Fibroblast of pulmonary artery (primary cell): ENCODE results near the gene FANCC.
A peak's percentile ranks its signal among the peaks of the same experiment; 100 is the strongest.
"Not testable (repeated sequence)": the region's sequence is repeated elsewhere in the genome, so short reads cannot be mapped to it uniquely, and the experiment has no call there.

Experiments
- DNase-seq: peaks from one replicate; pipeline ENCODE4 v3.0.0-alpha.2; 2010; ENCODE audit warnings: low read depth
- H3K4me3 ChIP-seq: replicated peaks from 2 replicates; pipeline ENCODE4 v1.5.1; 2011; ENCODE audit warnings: low read depth, mild to moderate bottlenecking, control low read depth, low read length, moderate library complexity
- TF ChIP-seq, protein P1 (sequence below): IDR thresholded peaks from 2 replicates; pipeline ENCODE4 v1.5.1; 2011; ENCODE audit warnings: mild to moderate bottlenecking, control low read depth, low read length, inconsistent platforms; ENCODE audit errors: missing control alignments

The FANCC gene

GRCh38 chr9:95207403-95207802 lies 110.1 kb downstream of the FANCC start:
- TF ChIP-seq, protein P1, sequence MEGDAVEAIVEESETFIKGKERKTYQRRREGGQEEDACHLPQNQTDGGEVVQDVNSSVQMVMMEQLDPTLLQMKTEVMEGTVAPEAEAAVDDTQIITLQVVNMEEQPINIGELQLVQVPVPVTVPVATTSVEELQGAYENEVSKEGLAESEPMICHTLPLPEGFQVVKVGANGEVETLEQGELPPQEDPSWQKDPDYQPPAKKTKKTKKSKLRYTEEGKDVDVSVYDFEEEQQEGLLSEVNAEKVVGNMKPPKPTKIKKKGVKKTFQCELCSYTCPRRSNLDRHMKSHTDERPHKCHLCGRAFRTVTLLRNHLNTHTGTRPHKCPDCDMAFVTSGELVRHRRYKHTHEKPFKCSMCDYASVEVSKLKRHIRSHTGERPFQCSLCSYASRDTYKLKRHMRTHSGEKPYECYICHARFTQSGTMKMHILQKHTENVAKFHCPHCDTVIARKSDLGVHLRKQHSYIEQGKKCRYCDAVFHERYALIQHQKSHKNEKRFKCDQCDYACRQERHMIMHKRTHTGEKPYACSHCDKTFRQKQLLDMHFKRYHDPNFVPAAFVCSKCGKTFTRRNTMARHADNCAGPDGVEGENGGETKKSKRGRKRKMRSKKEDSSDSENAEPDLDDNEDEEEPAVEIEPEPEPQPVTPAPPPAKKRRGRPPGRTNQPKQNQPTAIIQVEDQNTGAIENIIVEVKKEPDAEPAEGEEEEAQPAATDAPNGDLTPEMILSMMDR: no peak
- DNase-seq: no peak
- no peak overlapping the region for H3K4me3 ChIP-seq

GRCh38 chr9:95206143-95206542 lies 111.4 kb downstream of the FANCC start:
- DNase-seq: peak; percentile 8
- H3K4me3 ChIP-seq: no peak overlapping the region
- TF ChIP-seq, protein P1: no peak

- TF ChIP-seq, protein P1: no peak
- no peak for DNase-seq
- no peak overlapping the region for H3K4me3 ChIP-seq
Observed at GRCh38 chr9:95204710-95205109, 112.8 kb downstream of the FANCC start.

- DNase-seq: no peak
- TF ChIP-seq, protein P1: no peak
- H3K4me3 ChIP-seq: no peak overlapping the region
Observed at GRCh38 chr9:95204310-95204709, 113.2 kb downstream of the FANCC start.

- H3K4me3 ChIP-seq, DNase-seq: not testable (repeated sequence)
Observed at GRCh38 chr9:95203019-95203418, 114.5 kb downstream of the FANCC start.

GRCh38 chr9:95202076-95202681 lies 115.3 kb downstream of the FANCC start:
- TF ChIP-seq, protein P1: no peak
- no peak overlapping the region for H3K4me3 ChIP-seq
- no peak for DNase-seq

DNA sequence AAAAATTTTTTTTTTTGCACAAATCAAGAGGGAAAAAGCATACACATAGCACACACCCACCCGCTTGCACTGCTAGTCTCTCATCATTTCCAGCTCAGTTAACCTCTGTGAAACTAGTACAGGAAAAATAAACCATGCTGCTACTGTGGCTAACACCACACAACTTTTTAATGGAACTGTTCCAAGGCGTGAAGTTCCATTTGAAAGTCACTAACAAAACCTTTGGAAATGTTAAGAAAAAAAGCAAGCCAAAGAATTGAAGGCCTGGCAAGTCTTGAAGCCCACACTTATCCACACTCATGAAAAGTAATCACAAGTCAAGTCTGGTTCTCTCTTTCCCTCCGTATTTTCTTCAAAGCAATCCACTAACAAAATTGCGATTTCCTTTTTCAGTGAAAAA lies 116.3 kb downstream of the FANCC start:
- TF ChIP-seq, protein P1: no peak
- no peak overlapping the region for H3K4me3 ChIP-seq
- DNase-seq: no peak
